ENCODE results near the gene TUG1. TPM values are rescaled to one million over a fixed set of nuclear protein-coding genes. Genes with fewer than 3 reads are reported as not detected.

Gene TUG1
- polyA plus RNA-seq, 3 donors: 9.9 to 81.3 (median 13.9) TPM

DNA sequence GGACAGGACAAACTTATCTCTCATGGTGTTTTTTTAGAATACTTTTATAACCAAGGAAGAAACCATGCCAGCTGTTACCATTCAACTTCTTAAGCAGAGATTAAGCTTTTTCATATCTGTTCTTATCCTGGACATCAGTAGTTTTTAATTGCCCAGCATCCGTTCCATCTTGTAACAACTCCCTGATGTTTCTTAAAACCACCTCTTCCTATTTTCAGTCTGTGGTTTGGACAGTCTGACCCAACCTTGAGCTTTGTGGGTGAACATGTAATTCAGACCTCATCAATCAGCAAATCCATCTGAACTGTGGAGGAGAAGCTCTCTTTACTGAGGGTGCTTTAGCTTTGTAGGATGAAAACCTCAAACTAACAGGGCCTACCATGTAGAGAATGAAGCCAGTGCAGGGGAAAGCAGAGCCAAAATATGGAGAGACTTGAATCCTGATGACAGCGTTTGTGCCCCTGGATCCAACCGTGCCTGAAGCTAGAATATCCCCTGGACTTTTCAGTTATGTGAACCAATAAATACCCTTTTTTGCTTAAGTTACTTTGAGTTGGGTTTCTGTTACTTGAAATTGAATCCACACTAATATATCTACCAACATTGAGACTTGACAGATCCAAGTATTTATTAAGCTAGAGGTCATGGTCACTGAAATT, 9.4 kb downstream of the TUG1 start:
- H3K4me1 Mint-ChIP-seq: peaks cover 9% of the 10 kb centered on the region
- H3K27ac Mint-ChIP-seq: no peak overlapping the region
- Histone ChIP-seq H3K4me2 (replicated peaks; ENCODE audit: extremely low read depth, low read length, poor library complexity, severe bottlenecking) (no peak overlapping the region), H3K9ac (ENCODE audit: insufficient read depth, low read length, poor library complexity, severe bottlenecking) (no peak overlapping the region), H3K27ac (ENCODE audit: low read depth in 1 of 2, low read length in 2 of 2) (no peak overlapping the region), H3K36me3 (replicated peaks in 1 of 2; ENCODE audit: control insufficient read depth in 1 of 2, insufficient read depth in 2 of 2, low read length in 2 of 2) (peaks cover 3 to 24% of the 10 kb centered on the region in 2 donors), H3K27me3 (ENCODE audit: control insufficient read depth in 2 of 2, insufficient read depth in 2 of 2, low read length in 2 of 2) (no peaks in the 10 kb centered on the region), H2AFZ (ENCODE audit: insufficient read depth, low read depth, low read length, poor library complexity, severe bottlenecking) (no peak overlapping the region), H3K79me2 (ENCODE audit: insufficient read depth, low read length) (peaks cover 52% of the 10 kb centered on the region), H3K4me3 (replicated peaks in 1 of 3; ENCODE audit: low read depth in 2 of 3, low read length in 3 of 3) (no peak overlapping the region), H4K20me1 (ENCODE audit: insufficient read depth, low read length) (peaks cover 38% of the 10 kb centered on the region), H3K9me3 (replicated peaks in 1 of 2; ENCODE audit: control insufficient read depth in 1 of 2, insufficient read depth in 1 of 2, low read length in 2 of 2) (peaks cover 36 to 65% of the 10 kb centered on the region in 2 donors), H3K4me1 (ENCODE audit: control insufficient read depth in 1 of 2, insufficient read depth in 2 of 2, low read length in 2 of 2) (peaks cover 3 to 5% of the 10 kb centered on the region in 2 donors)
- H3K36me3 Mint-ChIP-seq: peaks cover 18 to 29% of the 10 kb centered on the region in 2 donors
- peaks cover 26 to 78% (median 62%) of the 10 kb centered on the region in 7 donors for H3K9me3 Mint-ChIP-seq
- DNase-seq: no peak
- H3K4me3 Mint-ChIP-seq: no peak overlapping the region
- H3K27me3 Mint-ChIP-seq (ENCODE audit: low read depth in 3 of 3): peaks cover 0 to 2% (median 0%) of the 10 kb centered on the region in 3 donors
- TF ChIP-seq, protein P1, sequence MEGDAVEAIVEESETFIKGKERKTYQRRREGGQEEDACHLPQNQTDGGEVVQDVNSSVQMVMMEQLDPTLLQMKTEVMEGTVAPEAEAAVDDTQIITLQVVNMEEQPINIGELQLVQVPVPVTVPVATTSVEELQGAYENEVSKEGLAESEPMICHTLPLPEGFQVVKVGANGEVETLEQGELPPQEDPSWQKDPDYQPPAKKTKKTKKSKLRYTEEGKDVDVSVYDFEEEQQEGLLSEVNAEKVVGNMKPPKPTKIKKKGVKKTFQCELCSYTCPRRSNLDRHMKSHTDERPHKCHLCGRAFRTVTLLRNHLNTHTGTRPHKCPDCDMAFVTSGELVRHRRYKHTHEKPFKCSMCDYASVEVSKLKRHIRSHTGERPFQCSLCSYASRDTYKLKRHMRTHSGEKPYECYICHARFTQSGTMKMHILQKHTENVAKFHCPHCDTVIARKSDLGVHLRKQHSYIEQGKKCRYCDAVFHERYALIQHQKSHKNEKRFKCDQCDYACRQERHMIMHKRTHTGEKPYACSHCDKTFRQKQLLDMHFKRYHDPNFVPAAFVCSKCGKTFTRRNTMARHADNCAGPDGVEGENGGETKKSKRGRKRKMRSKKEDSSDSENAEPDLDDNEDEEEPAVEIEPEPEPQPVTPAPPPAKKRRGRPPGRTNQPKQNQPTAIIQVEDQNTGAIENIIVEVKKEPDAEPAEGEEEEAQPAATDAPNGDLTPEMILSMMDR (IDR thresholded peaks at IDR 0.05): no peak
- intact Hi-C loops (cut with micrococcal nuclease): loop anchor here in 1 of 2 donors (10.0 kb wide), 1 partner anchor 1496 kb away; the partner anchor contains the start of gene FBXO7
- 0% methylated on average over 1 of the region's 3 CpGs for WGBS (ENCODE audit: insufficient coverage)

DNA sequence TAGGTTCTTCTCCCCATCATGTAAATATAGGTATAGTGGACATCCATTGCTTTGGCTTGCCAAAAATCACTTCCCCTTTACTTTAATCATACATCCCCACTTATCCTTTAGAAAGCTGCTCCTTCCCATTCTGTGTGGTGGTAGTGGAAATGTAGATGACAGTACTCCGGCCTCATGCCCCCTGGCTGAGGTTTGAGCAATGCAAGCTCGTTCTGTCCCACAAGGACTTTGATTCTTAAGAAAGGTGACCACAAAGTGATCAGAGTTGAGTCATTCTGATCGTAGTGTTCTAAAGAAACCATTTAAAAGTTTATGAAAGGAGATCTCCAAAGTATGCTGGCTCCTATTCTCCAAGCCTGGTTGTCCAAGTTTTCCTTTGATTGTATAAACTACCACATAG, 10.9 kb downstream of the TUG1 start:
- peak overlapping the region in 1 of 7 donors; percentile 24 for H3K27ac Mint-ChIP-seq
- no peak overlapping the region for H3K27ac ChIP-seq (ENCODE audit: low read depth in 1 of 2, low read length in 2 of 2)
- H3K4me2 ChIP-seq (replicated peaks; ENCODE audit: extremely low read depth, low read length, poor library complexity, severe bottlenecking): no peak overlapping the region
- peaks cover 37% of the 10 kb centered on the region for H3K79me2 ChIP-seq (ENCODE audit: insufficient read depth, low read length)
- WGBS (ENCODE audit: insufficient coverage): no CpG with 5 or more reads among the region's 3 CpGs
- H3K9ac ChIP-seq (ENCODE audit: insufficient read depth, low read length, poor library complexity, severe bottlenecking): no peak overlapping the region
- H3K27me3 ChIP-seq (ENCODE audit: control insufficient read depth in 2 of 2, insufficient read depth in 2 of 2, low read length in 2 of 2): no peaks in the 10 kb centered on the region
- intact Hi-C loops (cut with micrococcal nuclease): loop anchor here in 1 of 2 donors (10.0 kb wide), 1 partner anchor 1495 kb away; the partner anchor contains the start of gene FBXO7
- H3K4me3 Mint-ChIP-seq: no peak overlapping the region
- peaks cover 25% of the 10 kb centered on the region for H4K20me1 ChIP-seq (ENCODE audit: insufficient read depth, low read length)
- TF ChIP-seq, protein P1 (IDR thresholded peaks at IDR 0.05): no peak
- peaks cover 26 to 78% (median 53%) of the 10 kb centered on the region in 7 donors for H3K9me3 Mint-ChIP-seq
- H3K4me1 Mint-ChIP-seq: peaks cover 9% of the 10 kb centered on the region
- DNase-seq: no peak
- peaks cover 0 to 2% (median 0%) of the 10 kb centered on the region in 3 donors for H3K27me3 Mint-ChIP-seq (ENCODE audit: low read depth in 3 of 3)
- no peak overlapping the region for H2AFZ ChIP-seq (ENCODE audit: insufficient read depth, low read depth, low read length, poor library complexity, severe bottlenecking)
- H3K36me3 ChIP-seq (replicated peaks in 1 of 2; ENCODE audit: control insufficient read depth in 1 of 2, insufficient read depth in 2 of 2, low read length in 2 of 2): peaks cover 0 to 9% of the 10 kb centered on the region in 2 donors
- no peak overlapping the region for H3K4me3 ChIP-seq (replicated peaks in 1 of 3; ENCODE audit: low read depth in 2 of 3, low read length in 3 of 3)
- H3K36me3 Mint-ChIP-seq: peaks cover 6 to 17% of the 10 kb centered on the region in 2 donors
- H3K9me3 ChIP-seq (replicated peaks in 1 of 2; ENCODE audit: control insufficient read depth in 1 of 2, insufficient read depth in 1 of 2, low read length in 2 of 2): peaks cover 34 to 50% of the 10 kb centered on the region in 2 donors
- H3K4me1 ChIP-seq (ENCODE audit: control insufficient read depth in 1 of 2, insufficient read depth in 2 of 2, low read length in 2 of 2): peaks cover 3 to 5% of the 10 kb centered on the region in 2 donors

All from CD14-positive monocyte (primary cell).